ENCODE data around the gene FAM227A. TPM values are rescaled to one million over a fixed set of nuclear protein-coding genes. Genes with fewer than 3 reads are reported as not detected.
"Not testable (repeated sequence)": the region's sequence is repeated elsewhere in the genome, so short reads cannot be mapped to it uniquely, and the experiment has no call there.

FAM227A gene
- total RNA-seq, 1 donor: 2.0 TPM

DNA sequence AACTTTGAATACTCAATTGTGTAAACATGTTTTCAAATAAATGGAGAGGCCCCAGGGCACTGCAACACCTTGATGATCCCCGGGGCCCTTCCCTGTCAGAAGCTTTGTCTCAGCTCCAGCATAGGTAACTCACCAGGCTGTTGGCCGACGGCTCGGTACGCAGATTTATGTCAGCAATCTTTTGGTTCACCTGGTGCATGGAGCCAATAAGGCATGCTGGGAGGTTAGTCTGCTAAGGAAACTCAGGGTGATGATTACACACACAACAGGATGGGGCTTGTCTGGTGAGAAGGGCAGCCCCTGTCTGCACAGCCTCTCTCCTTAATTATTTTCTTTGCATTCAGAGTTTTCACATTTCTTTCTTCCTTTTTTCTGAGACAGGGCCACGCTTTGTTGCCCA is 10.8 kb downstream of the FAM227A start:
- TF ChIP-seq, protein P1, sequence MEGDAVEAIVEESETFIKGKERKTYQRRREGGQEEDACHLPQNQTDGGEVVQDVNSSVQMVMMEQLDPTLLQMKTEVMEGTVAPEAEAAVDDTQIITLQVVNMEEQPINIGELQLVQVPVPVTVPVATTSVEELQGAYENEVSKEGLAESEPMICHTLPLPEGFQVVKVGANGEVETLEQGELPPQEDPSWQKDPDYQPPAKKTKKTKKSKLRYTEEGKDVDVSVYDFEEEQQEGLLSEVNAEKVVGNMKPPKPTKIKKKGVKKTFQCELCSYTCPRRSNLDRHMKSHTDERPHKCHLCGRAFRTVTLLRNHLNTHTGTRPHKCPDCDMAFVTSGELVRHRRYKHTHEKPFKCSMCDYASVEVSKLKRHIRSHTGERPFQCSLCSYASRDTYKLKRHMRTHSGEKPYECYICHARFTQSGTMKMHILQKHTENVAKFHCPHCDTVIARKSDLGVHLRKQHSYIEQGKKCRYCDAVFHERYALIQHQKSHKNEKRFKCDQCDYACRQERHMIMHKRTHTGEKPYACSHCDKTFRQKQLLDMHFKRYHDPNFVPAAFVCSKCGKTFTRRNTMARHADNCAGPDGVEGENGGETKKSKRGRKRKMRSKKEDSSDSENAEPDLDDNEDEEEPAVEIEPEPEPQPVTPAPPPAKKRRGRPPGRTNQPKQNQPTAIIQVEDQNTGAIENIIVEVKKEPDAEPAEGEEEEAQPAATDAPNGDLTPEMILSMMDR (IDR thresholded peaks at IDR 0.05; ENCODE audit: insufficient read depth, low read length): no peak

DNA sequence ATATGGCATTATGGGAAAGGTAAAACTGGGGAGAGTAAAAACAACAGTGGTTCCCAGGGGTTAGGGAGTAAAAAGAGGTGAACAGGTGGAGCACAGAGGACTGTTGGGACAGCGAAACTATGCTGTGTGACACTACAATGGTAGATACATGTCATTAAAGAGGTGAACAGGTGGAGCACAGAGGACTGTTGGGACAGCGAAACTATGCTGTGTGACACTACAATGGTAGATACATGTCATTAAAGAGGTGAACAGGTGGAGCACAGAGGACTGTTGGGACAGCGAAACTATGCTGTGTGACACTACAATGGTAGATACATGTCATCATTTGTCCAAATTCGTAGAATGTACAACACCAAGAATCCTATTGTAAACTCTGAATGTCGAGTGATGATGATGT is 11.9 kb downstream of the FAM227A start:
- H3K4me3 ChIP-seq (ENCODE audit: low read depth, low read length); DNase-seq (ENCODE audit: low read depth): not testable (repeated sequence)

More for the DNA sequence above, 10.8 kb downstream of the FAM227A start:
- H3K4me3 ChIP-seq (ENCODE audit: low read depth, low read length): no peak overlapping the region
- no peak for DNase-seq (ENCODE audit: low read depth)

DNA sequence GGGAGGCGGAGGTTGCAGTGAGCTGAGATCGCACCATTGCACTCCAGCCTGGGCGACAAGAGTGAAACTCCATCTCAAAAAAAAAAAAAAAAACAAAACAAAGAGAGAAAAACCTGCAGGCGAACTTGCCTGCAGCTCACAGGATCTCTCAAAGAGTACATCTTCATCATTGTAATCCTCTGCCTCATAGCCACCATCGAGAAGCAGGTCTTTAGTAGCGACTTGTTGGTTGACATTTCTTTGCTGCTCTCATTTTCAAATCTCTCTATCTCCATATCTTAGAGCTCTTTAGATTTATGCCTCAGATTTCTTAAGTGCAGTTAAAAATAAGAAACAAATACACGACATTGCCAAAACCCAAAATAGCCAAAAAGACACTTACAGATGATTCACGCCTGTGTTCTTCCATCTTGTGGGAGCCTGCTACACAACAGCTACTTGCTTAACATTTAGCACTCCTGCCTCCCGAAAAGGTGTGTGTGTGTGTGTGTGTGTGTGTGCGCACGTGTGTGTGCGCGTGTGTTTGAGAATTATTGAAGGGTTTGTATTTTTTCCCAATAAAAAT is 14.6 kb downstream of the FAM227A start:
- no peak for DNase-seq (ENCODE audit: low read depth)
- TF ChIP-seq, protein P1 (IDR thresholded peaks at IDR 0.05; ENCODE audit: insufficient read depth, low read length): no peak
- no peak overlapping the region for H3K4me3 ChIP-seq (ENCODE audit: low read depth, low read length)

DNA sequence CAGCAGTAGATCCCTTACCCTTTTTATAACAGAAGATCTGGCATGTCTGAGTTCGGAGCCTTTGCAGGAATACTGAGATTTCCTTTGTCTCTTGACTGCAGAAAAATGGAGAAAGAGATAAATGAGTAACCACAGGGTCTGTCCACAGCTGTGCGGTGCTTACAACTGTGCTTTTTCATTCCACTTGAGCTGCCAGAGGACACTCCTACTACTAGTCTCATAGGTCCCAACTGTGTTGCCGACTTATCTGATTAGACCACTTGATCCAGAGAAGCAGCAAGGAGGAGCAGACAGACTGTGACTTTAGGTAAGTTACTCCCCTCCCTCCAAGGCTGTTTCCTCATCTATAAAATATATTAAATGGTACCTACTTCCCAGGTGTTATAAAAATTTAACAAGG is 17.5 kb downstream of the FAM227A start:
- no peak overlapping the region for H3K4me3 ChIP-seq (ENCODE audit: low read depth, low read length)
- no peak for DNase-seq (ENCODE audit: low read depth)
- TF ChIP-seq, protein P1 (IDR thresholded peaks at IDR 0.05; ENCODE audit: insufficient read depth, low read length): no peak

DNA sequence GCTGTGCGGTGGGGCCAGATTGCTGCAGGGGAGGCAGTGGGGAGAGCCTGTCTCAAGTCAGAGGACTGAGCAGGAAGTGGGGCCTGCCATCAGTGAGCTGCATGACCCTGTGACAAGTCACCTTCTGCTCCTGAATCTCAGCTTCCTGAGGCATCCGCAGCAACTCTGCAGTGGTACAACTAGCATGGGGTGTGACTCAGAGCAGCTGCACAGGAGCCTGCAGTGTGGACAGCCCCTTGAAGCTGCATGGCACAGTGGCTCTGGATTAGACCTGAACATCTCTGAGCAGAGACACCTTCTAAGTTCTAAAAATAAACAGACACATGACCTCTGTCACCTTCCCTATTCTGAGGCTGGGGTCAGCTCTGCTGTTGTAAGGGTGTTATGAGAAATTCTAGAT is 18.0 kb downstream of the FAM227A start:
- no peak for DNase-seq (ENCODE audit: low read depth)
- TF ChIP-seq, protein P1 (IDR thresholded peaks at IDR 0.05; ENCODE audit: insufficient read depth, low read length): no peak
- no peak overlapping the region for H3K4me3 ChIP-seq (ENCODE audit: low read depth, low read length)

DNA sequence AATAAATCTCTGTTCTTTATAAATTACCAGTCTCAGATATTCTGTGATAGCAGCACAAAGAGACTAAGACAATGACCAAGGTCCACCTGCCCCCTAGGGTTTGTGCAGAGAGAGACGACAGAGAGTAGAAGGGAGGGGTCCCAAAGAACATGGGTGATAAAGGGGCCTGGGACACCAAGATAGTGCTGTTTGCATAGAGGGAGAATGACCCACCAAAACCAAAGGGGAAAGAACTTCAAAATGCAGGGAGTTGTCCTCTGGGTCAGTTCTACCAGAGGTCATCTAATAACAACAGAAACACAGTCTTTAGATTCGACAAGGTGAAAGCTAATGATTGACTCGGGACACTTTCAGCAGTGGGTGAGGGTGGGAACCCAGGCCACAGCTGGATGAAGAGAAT is 23.7 kb downstream of the FAM227A start:
- TF ChIP-seq, protein P1 (IDR thresholded peaks at IDR 0.05; ENCODE audit: insufficient read depth, low read length): no peak
- H3K4me3 ChIP-seq (ENCODE audit: low read depth, low read length): no peak overlapping the region
- DNase-seq (ENCODE audit: low read depth): no peak

DNA sequence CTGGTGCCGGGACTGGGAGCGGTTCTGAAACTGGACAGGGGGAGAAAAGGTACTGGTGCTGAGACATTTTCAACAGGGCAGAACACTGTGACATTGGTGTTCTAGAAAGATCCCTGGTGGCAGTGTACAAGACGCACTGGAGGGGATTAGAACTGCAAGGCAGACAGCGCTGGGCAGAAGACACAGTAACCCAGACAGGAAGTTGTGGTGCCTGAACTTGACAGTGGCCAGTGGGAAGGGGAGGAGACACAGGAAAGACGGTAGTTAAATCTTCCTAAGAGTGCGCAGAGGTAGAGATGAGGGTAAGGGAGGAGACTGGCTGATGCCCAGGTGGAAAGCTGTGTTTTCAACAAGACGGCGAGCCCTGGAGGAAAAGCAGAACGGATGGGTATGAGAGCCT is 24.5 kb downstream of the FAM227A start:
- no peak overlapping the region for H3K4me3 ChIP-seq (ENCODE audit: low read depth, low read length)
- TF ChIP-seq, protein P1 (IDR thresholded peaks at IDR 0.05; ENCODE audit: insufficient read depth, low read length): no peak
- DNase-seq (ENCODE audit: low read depth): no peak
